IPS-NIHi7 (cell line): Measurements from ENCODE around the gene SDR42E1.
"Not testable (repeated sequence)": the region's sequence is repeated elsewhere in the genome, so short reads cannot be mapped to it uniquely, and the experiment has no call there.

Experiments
- DNase-seq: peaks from one replicate; pipeline ENCODE4 v3.0.0; 2012; ENCODE audit warnings: mixed read lengths; ENCODE audit errors: extremely low spot score

SDR42E1 gene

DNA sequence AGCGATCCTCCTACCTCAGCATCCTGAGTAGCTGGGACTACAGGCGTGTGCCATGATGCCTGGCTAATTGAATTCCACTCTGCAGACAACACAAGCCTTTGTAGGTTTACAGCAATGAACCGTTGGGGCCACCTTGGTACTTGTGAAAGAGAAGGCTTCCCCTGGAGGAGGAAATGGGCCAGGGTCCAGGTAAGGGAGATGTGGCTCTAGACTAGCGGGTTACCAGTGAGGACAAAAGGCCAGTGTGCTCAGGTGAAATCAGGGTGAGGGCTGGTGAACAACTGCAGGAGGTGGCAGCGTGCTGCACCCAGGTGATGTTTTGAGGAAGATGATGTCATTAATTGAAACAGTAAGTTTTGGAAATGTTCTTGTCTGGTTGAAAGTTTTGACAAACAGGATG is 6.7 kb downstream of the SDR42E1 start:
- no peak for DNase-seq

DNA sequence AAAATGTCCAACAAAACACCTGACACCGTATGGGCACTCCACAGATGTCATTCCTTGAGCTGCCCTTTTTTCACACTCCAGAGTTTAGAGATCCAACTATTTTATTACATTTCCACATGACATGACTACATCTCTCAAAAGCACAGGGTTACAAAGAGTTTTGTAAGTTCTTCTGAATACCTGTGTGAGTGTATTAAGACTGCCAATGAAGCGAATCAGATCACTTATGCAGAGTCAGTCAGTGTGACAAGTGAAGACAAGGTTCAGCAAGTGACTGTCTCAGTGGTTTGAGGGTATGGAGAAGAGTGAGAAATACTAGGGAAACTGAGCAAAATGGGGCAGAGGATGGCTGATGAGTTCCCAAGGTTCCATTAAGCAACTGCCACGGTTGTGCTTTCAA is 8.4 kb downstream of the SDR42E1 start:
- no peak for DNase-seq

DNA sequence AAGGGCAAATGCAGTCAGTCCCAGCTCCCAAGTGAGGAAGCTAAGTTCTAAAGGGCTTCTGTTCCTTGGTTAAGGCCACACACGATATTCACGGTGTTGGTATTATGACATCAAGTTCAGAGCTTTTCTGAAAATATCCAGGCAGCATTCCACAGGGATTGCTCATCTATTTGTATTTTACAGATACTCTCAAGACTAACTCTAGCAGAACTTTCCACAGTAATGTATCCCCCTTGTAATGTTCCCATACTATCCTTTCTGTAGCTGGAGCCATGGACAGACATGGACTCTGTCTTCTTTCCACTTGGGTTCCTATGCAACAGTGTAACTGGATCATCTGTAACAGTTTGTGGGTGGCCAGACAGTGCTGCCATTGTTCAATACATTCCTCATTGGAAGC is 13.5 kb downstream of the SDR42E1 start:
- DNase-seq, result no peak

GRCh38 chr16:81996664-81997509 is 14.4 kb downstream of the SDR42E1 start:
- DNase-seq, result peak; percentile 65

DNA sequence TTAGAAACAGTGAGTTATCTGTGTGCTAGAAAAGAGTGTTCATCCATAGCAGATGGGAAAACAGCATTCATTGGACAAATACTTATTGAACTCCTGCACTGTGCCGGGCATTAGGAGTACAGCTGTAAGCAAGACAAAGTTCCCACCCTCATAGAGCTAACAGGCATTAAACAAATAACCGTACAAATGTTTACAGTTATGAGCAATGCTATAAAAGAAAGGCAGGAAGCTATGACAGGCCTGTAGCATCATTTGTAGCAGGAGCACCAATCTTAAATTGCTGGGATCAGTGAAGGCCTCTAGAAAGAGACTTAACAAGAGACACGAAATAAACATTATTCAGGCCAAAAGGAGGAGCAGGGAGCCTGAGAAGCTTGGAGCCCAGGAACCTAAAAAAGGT is 15.6 kb downstream of the SDR42E1 start:
- no peak for DNase-seq

DNA sequence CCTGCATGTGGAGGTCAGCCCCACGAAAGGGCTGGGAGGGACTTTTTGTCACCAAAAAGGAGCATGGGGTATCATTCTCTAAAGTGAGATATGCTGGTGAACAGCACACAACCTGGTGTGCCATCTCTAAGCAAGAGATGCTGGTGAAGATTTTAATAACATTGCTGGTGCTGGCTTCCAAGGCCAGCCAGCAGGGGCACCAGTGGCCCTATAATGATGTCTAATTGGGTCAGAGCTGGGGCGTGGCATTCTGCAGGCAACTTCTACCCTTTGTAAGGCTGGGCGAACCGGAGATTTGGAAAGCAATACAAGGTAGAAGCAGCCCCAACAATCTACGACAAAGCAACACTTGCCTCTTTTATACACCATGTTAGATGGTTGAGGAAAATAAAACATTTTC is 16.8 kb downstream of the SDR42E1 start:
- DNase-seq, result peak; percentile 52

GRCh38 chr16:81992859-81993258 is 18.4 kb downstream of the SDR42E1 start:
- no peak for DNase-seq

DNA sequence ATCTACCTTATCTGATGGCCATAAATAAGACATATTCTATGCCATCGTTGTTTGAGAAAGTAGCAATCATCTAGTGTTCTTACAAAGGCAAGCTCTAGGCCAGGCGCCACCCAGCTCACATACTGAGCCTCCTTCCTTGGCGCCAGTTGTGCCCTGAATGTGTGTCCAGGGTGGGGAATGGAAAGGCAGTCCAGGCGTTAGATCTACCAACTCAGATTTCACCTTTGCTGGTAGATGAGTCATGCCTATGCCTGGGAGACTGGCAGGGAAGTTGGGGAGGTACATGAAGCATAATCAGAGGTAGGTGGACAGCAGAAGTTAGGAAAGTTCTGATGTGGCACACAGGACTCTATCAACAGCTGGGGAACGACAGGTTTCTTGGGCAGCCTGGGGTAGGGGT is 23.6 kb downstream of the SDR42E1 start:
- DNase-seq, result no peak

DNA sequence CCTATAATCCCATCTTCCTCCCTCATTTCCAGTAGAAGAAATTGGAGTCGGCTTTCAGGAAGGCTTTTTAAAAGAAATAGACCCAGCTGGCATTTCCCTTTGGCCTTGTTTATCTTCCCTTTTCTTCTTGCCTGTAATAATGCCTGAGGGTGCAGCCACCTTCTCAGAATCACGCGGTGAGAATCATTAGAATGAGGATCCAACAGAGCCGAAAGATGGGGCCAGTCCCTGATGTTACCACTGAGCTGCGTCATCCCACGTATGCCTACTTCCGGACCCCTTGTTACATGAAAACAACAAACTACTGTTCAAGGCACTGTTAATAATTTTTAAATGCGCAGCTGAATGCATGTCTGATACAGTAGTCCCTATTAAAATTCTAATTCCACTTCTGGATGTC is 24.1 kb downstream of the SDR42E1 start:
- no peak for DNase-seq

- not testable (repeated sequence) for DNase-seq
Measured at GRCh38 chr16:81977335-81977942, 33.8 kb downstream of the SDR42E1 start.

DNA sequence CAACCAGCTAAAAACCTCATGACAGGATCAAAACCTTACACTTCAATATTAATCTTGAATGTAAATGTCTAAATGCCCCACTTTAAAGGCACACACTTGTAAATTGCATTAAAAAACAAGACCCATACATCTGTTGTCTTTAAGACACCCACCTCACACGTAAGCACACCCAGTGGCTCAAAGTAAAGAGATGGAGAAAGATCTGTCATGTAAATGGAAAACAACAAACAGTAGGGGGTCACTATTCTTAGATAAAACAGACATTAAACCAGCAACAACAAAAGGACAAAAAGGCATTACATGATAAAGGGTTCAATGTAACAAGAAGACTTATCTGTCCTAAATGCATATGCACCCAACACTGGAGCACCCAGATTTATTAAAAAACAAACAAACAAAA is 35.6 kb downstream of the SDR42E1 start:
- DNase-seq, result no peak

DNA sequence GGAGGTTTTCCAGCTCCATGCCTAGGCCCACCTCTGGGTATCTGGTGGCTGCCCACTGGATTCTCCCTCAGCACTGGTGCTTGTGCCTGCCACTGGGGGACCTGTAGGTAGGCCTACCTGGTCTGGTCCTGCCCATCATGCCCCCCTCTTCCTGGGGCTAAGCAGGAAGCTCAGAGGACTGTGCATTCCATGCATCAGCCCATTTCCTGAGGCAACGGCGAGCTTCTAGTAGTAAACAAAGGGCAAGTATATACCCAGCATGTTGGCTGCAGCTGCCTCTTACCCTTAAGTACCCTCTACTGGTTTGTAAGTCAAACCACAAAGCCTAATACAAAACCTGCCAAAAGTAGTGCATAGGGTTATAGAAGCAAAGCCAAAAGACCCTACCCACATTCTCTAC is 37.5 kb downstream of the SDR42E1 start:
- no peak for DNase-seq

GRCh38 chr16:81971853-81972252 is 39.4 kb downstream of the SDR42E1 start:
- DNase-seq, result no peak

- DNase-seq, result no peak
Measured at GRCh38 chr16:81967358-81967757, 43.9 kb downstream of the SDR42E1 start.

DNA sequence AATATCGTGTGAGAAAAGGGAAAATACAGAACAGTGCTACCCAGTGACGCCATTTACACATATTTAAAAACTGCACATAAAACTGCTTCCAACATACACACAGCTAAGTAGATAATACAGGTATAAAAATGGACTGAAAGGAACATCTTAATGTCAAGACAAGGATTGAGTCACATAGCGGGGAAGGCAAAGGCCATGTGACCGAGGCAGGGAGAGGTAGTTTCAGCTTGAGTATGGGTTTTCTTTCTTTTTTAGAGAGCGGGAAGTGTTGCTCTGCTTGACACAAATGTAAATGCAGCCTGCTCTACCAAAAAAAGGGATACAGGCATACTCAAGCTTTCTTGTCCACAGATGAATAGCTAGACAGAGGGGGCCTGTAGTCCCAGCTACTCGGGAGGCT is 46.5 kb downstream of the SDR42E1 start:
- no peak for DNase-seq

DNA sequence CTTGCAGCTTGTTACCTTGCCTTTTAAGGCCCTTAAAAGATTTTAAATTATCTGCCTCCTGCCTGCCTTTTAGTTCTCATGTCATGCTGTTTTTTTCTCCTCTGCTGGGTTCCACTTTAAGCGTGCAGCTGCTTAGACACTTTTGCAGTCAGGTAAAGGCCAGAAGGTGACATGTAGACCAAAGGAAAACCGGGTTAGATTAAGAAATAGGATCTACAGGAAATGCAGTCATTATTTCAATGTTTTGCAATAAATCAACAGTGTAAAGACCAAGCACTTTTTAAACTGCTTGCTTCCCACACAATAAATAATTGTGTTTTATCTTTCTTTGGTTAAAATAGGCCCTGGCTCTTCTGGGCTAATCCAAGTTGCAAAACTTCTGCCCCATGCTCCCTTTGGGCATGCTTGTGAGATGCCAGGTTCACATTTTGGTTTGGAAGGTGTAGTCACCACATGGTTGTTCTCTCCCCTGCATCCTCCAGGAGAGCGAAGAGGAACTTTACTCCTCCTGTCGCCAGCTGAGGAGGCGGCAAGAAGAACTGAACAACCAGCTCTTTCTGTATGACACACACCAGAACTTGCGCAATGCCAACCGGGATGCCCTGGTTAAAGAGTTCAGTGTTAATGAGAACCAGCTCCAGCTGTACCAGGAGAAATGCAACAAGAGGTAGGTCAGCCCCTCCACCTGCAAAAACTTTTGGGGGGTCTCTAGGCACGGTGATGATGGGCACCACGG is 54.9 kb downstream of the SDR42E1 start:
- no peak for DNase-seq

DNA sequence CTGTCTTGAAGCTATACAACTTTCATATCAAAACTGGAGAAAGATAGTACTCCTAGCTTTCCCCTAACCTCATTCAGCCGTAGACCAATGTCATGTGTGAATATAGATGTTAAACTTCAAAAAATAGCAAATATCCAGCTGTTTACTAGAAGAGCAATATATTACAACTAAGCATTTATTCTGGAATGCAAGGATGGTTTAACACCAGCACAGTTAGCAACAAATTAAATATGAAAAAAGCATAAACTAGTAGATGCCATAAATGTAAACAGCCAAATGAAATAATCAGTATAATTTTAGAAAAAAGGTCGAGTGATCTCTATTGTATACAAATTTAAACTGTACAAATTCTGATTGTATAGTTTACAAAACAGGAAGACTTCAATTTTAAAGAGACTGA is 59.7 kb downstream of the SDR42E1 start:
- no peak for DNase-seq

- DNase-seq, result no peak
Measured at GRCh38 chr16:81946206-81946605, 65.1 kb downstream of the SDR42E1 start.

GRCh38 chr16:81945665-81946064 is 65.6 kb downstream of the SDR42E1 start:
- DNase-seq, result no peak

DNA sequence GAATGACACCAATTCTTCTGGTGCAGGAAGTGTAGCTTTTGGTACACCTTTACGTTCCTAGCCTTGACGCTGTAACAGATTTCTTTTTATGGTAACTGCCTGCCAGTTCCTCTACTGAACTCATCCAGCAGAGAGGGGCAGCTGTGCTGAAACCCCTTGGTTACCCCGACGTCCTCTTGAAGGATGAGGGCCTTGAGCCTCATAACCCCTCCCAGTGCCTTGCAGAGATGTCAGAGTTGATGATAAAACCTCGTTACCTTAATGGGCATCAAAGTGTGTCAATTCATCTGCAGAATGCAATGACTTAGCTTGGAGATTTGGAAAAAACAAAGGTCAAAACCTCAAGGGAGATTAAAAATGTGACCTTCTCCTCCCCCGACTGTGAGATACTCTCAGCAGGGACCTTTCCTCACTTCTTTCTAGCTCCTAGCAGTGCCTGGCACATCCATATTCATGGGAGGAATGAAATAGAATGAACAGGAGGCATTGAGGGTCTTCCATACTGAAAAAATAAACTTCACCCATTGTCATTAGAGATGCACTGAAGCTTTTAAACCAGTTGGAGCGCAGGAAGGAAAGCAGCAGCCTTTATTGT is 69.2 kb downstream of the SDR42E1 start:
- DNase-seq, result no peak

DNA sequence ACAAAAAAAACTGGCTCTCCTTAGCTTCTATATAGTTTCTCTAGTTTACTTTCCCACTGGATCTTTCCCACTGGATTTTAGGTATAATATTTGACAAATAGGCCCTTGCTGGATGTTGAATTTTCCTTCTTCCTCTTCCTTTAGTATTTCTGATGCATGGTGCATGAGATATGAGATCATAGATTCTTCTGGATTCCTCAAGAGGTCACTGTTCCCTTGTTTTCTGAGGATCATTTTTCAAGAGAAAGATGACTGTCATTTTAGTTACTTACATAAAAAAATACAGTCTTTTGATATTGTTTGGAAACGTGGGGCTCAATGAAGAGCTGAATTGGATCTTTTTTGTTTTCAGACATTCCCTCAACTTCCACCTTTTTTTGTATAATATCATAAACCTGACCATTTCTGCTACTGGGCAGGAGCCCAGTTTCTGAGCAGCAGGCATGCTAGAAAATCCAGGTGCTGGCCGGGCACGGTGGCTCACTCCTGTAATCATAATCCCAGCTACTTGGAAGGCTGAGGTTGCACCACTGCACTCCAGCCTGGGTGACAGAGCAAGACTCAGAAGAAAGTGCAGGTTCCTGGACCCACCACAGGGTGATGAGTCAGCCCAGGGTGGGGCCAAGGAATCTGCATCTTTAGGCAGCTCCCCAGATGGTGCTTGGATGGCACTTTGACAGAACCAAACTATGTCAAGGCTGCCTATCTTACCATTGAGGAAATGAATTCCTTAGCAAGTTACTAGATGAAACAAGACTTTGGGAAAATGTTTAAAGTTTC is 70.3 kb downstream of the SDR42E1 start:
- peak; percentile 33 for DNase-seq
